SK-N-MC (cell line): ENCODE measurements around the gene TMEM154.

ENCODE experiments used
- EZH2 ChIP-seq: fragments of 200-600 bp; sonication (generic); IDR thresholded peaks from one replicate; pipeline ENCODE4 v1.6.1; 2017; ENCODE audit warnings: antibody characterized with exemption
- POLR2AphosphoS5 ChIP-seq: IDR thresholded peaks from 2 replicates; pipeline ENCODE4 v1.6.1; 2012; ENCODE audit warnings: mild to moderate bottlenecking, low read depth, low read length, borderline replicate concordance

- TF ChIP-seq POLR2AphosphoS5 (no peak), EZH2 (no peak)
Measured at GRCh38 chr4:152630324-152630723, 49.5 kb downstream of the TMEM154 start.
